ENCODE measurements around the gene PTTG1.

Gene PTTG1

DNA sequence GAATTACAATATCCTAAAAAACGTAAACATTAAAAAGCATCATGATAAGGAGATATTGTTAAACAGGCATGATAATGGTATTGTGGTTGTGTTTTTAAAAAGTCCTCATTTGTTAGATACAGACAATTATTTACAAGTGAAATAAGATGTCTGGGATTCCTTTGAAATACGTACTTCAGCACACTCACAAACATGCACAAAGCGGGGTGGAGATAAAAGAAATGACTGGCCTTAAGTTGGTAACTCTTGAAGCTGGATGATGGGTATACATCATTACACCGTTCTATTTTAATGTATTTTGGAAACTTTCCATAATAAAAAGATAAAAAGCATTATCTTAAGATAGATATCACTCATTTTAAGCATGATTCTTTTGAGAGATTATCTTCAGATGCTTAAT is 22.8 kb upstream of the PTTG1 start:
- TF ChIP-seq, protein P1, sequence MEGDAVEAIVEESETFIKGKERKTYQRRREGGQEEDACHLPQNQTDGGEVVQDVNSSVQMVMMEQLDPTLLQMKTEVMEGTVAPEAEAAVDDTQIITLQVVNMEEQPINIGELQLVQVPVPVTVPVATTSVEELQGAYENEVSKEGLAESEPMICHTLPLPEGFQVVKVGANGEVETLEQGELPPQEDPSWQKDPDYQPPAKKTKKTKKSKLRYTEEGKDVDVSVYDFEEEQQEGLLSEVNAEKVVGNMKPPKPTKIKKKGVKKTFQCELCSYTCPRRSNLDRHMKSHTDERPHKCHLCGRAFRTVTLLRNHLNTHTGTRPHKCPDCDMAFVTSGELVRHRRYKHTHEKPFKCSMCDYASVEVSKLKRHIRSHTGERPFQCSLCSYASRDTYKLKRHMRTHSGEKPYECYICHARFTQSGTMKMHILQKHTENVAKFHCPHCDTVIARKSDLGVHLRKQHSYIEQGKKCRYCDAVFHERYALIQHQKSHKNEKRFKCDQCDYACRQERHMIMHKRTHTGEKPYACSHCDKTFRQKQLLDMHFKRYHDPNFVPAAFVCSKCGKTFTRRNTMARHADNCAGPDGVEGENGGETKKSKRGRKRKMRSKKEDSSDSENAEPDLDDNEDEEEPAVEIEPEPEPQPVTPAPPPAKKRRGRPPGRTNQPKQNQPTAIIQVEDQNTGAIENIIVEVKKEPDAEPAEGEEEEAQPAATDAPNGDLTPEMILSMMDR (IDR thresholded peaks at IDR 0.05): no peak

DNA sequence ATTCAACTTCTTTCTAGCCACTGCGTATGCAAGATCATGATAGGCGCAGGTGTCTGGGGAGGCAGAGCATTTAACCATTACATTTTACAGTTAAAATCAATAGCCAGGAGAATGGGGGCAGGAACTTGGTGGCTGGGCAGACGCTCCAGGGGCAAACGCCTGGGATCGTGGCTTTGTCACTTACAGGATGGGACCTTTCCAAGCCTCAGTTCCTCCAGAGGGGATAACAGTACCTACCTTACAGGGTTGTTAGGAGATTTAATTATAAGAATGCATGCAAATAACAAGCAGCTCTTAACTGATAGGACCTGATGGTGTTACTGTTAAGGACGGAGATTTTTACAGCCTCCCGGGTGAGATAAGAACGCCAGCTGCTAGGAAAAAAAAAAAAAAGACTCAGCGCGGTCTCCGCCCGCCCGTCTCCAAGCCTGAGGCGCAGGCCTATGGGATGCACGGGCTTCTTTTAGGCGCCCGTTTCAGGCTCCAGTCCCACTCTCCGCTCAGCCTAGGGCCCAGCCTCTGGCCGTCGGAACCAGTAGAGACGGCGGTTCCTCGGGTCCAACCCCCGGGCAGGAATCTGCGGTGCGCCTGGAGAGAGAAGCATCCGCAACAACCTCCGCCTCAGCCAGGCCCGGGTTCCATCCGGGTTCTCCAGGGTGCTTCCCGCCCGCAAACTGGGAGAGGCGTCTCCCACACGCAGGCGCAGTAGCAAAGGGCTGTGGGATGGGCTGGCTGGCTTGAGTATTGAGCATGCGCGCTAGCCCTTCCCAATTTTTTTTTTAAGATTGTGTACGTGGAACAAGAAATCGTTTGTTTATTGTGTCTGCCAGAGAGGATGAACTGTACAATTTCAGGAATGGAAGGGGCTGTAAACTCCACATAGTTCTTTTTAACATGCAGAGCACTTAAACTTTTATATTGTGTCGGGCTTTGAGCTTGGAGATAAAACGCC is 22.0 kb upstream of the PTTG1 start, which contains the start of gene FAM200C:
Gene FAM200C, minus strand, starts transcription at position 653 of the 952 bp plus-strand sequence. CDS start 4,564 bp downstream, outside the sequence.
- TF ChIP-seq, protein P1 (IDR thresholded peaks at IDR 0.05): no peak

DNA sequence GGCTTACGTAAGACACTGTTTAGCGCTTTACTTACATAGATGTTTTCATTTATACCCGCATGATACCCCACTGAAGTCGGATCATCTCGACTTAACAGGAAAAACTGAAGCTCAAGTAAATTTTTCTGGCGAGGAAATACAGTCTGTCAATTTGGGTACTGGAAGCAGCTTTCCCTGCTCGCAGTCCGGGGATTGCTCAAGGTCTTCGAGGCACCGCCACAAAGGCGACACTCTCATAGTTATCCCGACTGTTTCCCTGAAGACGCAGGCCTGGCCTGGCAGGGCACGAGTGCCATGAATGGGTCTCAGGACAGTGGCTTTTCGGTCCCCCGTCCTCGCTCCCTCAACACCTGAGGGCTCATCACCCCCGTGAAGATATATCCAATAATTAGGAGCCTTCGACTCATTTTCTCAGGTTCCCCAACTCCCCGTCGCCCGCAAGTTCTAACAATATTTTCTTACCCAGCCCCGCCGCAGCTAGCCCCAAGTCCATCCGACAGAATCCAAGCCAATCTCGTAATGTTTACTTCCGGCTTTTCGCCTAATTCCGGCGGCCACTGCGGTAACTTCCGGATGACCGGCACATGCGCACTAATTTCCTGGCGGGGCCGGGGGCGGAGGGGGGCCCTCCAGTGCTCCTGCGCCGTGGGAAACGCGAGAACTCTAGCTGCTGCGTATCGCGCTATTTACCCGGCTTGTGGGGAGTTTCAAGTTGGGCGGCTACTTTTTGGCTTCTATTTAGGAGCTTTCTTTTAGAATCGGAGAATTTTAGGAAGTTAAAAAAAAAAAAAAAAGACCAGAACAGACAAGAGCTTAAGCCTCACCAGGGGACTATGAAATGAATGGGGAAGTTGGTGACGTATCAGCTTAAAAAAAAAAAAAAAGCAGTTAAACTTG is 2.8 kb upstream of the PTTG1 start, which contains the start of gene SLU7:
Gene SLU7, minus strand, starts transcription at position 521 of the 897 bp plus-strand sequence. CDS start 3,787 bp downstream, outside the sequence.
- TF ChIP-seq, protein P1 (IDR thresholded peaks at IDR 0.05): no peak

DNA sequence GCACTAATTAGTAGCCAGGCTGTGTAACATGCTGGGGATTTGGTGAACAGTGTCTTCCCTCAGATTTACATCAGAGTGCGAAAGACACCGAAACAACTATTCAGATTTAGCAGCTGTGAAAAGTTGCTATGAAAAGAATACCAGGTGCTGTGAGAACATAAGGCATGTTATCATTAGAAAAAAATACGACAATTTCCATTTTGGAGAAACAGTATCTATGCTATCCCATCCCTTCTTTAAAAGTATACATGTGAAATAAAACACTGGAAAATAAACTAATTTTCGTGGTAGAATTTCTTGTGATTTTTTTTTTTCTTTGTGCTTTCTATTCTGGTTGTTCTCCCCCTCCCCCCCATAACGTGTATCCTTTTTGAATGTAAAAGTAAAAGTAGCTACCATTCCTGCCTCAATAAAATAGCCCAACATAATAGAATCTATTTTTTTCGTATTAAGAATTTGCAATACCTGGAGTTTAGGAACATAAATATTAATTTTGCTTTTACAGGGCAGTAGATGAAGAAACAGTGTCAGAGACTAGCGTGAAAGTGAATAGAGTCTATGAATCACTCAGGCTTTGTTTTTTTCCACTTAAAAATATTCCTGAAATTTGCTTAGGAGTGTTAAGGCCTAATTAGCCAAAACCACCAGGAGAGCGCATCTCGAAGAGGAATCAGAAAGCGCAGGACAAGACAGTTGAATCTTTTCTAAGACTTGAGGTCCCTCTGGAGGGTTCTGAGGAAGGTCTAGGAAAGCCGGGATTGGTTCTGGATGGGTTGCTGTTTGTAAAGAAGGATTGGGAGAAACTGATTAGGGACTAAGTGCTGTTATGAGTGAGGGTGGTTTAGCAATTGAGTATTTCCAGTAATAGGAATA is 2.0 kb upstream of the PTTG1 start:
- TF ChIP-seq, protein P1 (IDR thresholded peaks at IDR 0.05): no peak

DNA sequence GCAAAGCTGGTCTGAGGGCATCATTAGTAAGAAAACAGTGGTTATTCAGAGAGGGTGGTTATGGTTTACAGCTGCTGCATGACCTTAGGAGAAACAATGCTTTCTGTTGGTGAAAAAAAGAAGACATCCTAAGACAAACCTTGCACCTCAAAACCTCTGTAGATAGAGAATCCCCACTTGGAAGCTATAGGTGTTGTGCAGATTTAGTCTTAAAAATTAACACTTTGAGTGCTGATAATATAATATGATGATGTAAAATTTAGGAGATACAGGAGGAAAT is 1.4 kb upstream of the PTTG1 start:
- TF ChIP-seq, protein P1 (IDR thresholded peaks at IDR 0.05): no peak

DNA sequence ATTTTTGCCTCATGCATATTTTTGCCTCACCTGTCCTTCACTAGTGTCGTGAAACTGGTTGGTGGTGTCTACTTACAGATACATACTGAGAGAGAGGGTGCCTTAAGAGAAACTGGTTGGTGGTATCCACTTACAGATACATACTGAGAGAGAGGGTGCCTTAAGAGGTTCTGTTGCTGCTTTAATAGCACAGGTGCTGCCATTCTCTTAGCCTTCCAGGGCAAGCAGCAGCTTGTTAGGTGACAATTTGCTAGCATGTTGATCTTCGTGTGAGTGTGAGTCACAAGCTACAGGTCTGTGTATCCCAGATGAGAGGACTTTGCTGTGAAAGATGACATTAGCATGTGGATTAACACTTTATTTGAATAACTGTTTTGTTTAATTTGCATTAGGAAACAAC is 1.4 kb downstream of the PTTG1 start:
- TF ChIP-seq, protein P1 (IDR thresholded peaks at IDR 0.05): no peak

DNA sequence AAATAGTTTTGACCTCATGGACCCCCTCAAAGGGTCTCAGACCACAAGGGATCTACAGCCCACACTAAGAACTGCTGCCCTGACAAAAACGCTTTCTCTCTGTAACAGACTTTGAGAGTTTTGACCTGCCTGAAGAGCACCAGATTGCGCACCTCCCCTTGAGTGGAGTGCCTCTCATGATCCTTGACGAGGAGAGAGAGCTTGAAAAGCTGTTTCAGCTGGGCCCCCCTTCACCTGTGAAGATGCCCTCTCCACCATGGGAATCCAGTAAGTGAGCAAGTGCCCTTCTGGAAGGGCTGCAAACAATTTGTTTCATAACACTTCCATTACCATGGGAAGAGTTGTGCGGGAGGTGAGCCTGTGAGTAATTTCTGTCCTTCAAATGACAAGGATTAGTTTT is 6.0 kb downstream of the PTTG1 start:
- TF ChIP-seq, protein P1 (IDR thresholded peaks at IDR 0.05): no peak

Measured in LNCAP (cell line).